ENCODE measurements around the gene UCHL3. TPM values are rescaled to one million over a fixed set of nuclear protein-coding genes. Genes with fewer than 3 reads are reported as not detected.

Gene UCHL3
- total and polyA plus RNA-seq, 10 donors, result 18.9 to 31.5 (median 24.2) TPM

DNA sequence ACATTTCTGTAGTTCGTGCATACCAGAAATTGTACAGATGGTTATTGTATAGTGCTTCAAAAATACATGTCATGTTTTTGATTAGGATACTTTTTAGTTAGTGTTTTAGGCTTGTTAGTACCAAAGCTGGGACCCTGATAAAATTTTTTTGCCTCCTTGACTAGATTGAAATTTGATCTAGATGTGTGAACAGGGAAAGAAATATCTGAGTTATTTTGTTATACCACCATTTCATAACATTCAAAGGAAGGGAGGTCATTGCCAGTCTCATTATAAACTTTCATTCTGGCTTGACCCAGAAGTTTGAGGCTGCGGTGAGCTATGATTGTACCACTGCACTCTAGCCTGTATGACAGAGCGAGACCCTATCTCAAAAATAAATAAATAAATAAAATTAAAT lies 95.5 kb downstream of the UCHL3 start:
- Histone ChIP-seq H3K36me3 (no peaks in the 10 kb centered on the region), H3K4me3 (no peak overlapping the region), H3K27ac (no peak overlapping the region), H3K4me1 (peaks cover 0 to 7% (median 0%) of the 10 kb centered on the region in 6 donors), H3K9me3 (no peaks in the 10 kb centered on the region), H3K27me3 (replicated peaks in 1 of 7) (no peaks in the 10 kb centered on the region)
- DNase-seq, result no peak
- TF ChIP-seq POLR2AphosphoS5 (IDR thresholded peaks at IDR 0.05) (no peak), POLR2A (IDR thresholded peaks at IDR 0.05) (no peak)
- TF ChIP-seq, protein P1, sequence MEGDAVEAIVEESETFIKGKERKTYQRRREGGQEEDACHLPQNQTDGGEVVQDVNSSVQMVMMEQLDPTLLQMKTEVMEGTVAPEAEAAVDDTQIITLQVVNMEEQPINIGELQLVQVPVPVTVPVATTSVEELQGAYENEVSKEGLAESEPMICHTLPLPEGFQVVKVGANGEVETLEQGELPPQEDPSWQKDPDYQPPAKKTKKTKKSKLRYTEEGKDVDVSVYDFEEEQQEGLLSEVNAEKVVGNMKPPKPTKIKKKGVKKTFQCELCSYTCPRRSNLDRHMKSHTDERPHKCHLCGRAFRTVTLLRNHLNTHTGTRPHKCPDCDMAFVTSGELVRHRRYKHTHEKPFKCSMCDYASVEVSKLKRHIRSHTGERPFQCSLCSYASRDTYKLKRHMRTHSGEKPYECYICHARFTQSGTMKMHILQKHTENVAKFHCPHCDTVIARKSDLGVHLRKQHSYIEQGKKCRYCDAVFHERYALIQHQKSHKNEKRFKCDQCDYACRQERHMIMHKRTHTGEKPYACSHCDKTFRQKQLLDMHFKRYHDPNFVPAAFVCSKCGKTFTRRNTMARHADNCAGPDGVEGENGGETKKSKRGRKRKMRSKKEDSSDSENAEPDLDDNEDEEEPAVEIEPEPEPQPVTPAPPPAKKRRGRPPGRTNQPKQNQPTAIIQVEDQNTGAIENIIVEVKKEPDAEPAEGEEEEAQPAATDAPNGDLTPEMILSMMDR (IDR thresholded peaks at IDR 0.05 in 8 of 11, conservative IDR thresholded peaks at IDR 0.05 in 3 of 11), result no peak
- WGBS, 5 donors, result 85 to 93% (median 90%) methylated on average over 3 of the region's 3 CpGs
- intact Hi-C loops (cut with DNase I; ENCODE audit: low total_unique reads), result no loop called here

DNA sequence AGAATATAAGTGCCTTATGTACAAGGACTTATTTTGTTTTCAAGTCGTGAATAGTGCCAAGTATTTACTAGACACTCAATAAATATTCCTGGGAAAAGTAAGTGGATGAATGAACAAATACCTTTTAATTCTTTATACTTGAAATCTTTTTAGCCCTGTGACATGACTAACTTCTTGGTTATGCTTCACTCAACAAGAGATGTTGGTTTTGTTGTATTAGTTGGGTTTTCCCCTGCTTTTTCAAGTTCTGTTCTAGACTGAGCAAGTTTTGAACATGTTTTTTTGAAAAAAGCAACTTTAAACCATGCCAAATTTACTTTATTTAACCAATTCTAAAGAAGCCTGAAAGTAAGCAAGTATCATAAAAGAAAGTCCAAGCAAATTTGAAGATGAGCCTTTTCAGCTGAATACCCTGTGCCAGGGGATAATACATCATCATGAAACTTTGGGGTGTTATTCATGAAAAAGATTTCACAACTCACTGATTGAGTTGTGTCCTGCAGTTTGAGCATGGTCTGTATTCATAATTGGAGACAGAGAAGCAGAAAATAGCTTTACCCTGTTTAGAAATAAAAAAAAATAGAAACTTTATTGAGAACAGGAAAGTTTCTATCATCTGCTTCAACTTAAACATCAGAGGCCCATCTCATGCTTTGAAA lies 97.7 kb downstream of the UCHL3 start:
- intact Hi-C loops (cut with DNase I; ENCODE audit: low total_unique reads), result no loop called here
- H3K4me1 ChIP-seq, result peaks cover 0 to 7% (median 0%) of the 10 kb centered on the region in 6 donors
- H3K27me3 ChIP-seq (replicated peaks in 1 of 7), result no peaks in the 10 kb centered on the region
- DNase-seq, result no peak
- TF ChIP-seq POLR2A (IDR thresholded peaks at IDR 0.05), result no peak
- TF ChIP-seq POLR2AphosphoS5 (IDR thresholded peaks at IDR 0.05), result no peak
- TF ChIP-seq, protein P1 (IDR thresholded peaks at IDR 0.05 in 8 of 11, conservative IDR thresholded peaks at IDR 0.05 in 3 of 11), result no peak
- no peak overlapping the region for H3K27ac ChIP-seq
- WGBS, 5 donors, result 76 to 89% (median 80%) methylated on average over 1 of the region's 1 CpG
- H3K4me3 ChIP-seq, result no peak overlapping the region
- H3K36me3 ChIP-seq, result no peaks in the 10 kb centered on the region
- no peaks in the 10 kb centered on the region for H3K9me3 ChIP-seq

DNA sequence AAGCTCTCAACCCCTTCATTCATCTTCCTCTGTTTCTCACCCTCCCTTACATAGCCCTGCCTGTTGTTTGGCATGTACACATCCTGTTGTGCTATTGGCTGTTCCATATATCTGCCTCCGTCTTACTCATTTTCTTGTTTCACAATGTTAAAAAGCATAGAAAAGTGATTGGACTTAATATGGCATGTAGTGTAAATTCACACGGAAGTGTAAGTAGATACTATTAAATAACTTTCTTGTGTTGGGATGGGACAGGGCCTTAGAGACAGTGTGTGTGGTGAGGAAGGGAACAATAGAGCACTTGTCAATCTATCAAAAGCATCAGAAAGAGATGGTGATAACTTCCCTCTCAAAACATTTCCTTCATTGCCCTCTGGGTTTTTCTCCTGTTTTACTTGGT lies 98.9 kb downstream of the UCHL3 start:
- DNase-seq, result no peak
- WGBS, 5 donors, result 94 to 97% (median 96%) methylated on average over 2 of the region's 2 CpGs
- peaks cover 0 to 7% (median 0%) of the 10 kb centered on the region in 6 donors for H3K4me1 ChIP-seq
- H3K9me3 ChIP-seq, result no peaks in the 10 kb centered on the region
- no peaks in the 10 kb centered on the region for H3K27me3 ChIP-seq (replicated peaks in 1 of 7)
- H3K36me3 ChIP-seq, result no peaks in the 10 kb centered on the region
- TF ChIP-seq, protein P1 (IDR thresholded peaks at IDR 0.05 in 8 of 11, conservative IDR thresholded peaks at IDR 0.05 in 3 of 11), result no peak
- TF ChIP-seq POLR2A (IDR thresholded peaks at IDR 0.05), result no peak
- intact Hi-C loops (cut with DNase I; ENCODE audit: low total_unique reads), result no loop called here
- H3K4me3 ChIP-seq, result no peak overlapping the region
- H3K27ac ChIP-seq, result no peak overlapping the region

DNA sequence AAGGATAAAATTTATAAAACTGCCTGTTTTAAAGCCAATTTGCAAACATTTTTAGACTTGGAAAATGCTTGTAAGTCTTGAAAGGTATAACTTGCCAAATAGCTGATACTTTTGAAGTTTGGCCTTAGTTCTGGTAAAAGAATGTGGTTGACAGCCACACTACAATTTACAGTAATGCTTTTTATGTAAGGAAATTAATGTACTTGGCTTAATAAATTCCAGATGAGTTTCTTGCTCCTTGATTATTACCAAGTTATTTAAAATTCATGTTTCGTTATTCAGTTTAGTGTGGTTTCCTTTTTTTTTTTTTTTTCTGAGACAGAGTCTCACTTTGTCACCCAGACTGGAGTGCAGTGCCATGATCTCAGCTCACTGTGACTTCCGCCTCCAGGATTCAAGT lies 101.4 kb downstream of the UCHL3 start:
- TF ChIP-seq, protein P1 (IDR thresholded peaks at IDR 0.05 in 8 of 11, conservative IDR thresholded peaks at IDR 0.05 in 3 of 11), result no peak
- TF ChIP-seq POLR2A (IDR thresholded peaks at IDR 0.05) (no peak), POLR2AphosphoS5 (IDR thresholded peaks at IDR 0.05) (no peak)

More for the DNA sequence above, 101.4 kb downstream of the UCHL3 start:
- Histone ChIP-seq H3K27ac (no peak overlapping the region), H3K27me3 (replicated peaks in 1 of 7) (no peaks in the 10 kb centered on the region), H3K4me1 (peaks cover 0 to 7% (median 0%) of the 10 kb centered on the region in 6 donors), H3K36me3 (no peaks in the 10 kb centered on the region), H3K9me3 (no peaks in the 10 kb centered on the region), H3K4me3 (no peak overlapping the region)
- DNase-seq, result no peak
- intact Hi-C loops (cut with DNase I; ENCODE audit: low total_unique reads), result no loop called here
- WGBS, 5 donors, result 86 to 96% (median 92%) methylated on average over 2 of the region's 2 CpGs

Measured in spleen (tissue), 11 donors.